ENCODE measurements around the gene DDX49.

GRCh38 chr19:18870531-18871172 lies 48.9 kb upstream of the DDX49 start:
- no peak for TF ChIP-seq CTBP1 (IDR thresholded peaks at IDR 0.05; ENCODE audit: borderline replicate concordance)
- TF ChIP-seq FOXM1 (IDR thresholded peaks at IDR 0.05; ENCODE audit: borderline replicate concordance): no peak
- TF ChIP-seq HDGF (IDR thresholded peaks at IDR 0.05; ENCODE audit: borderline replicate concordance): no peak
- TF ChIP-seq ARNT (IDR thresholded peaks at IDR 0.05): no peak
- TF ChIP-seq NFRKB (IDR thresholded peaks at IDR 0.05): no peak
- TF ChIP-seq FOXK2 (IDR thresholded peaks at IDR 0.05): no peak
- TF ChIP-seq SP1 (IDR thresholded peaks at IDR 0.05): no peak
- TF ChIP-seq SUZ12 (IDR thresholded peaks at IDR 0.05): no peak
- TF ChIP-seq FOXA1 (IDR thresholded peaks at IDR 0.05): no peak
- TF ChIP-seq PKNOX1 (IDR thresholded peaks at IDR 0.05): no peak
- no peak for TF ChIP-seq BHLHE40 (IDR thresholded peaks at IDR 0.05; ENCODE audit: borderline replicate concordance)
- no peak for TF ChIP-seq L3MBTL2 (conservative IDR thresholded peaks at IDR 0.05)

Measured in HEK293T (cell line).